ENCODE results near the gene TRPM1. TPM values are rescaled to one million over a fixed set of nuclear protein-coding genes. Genes with fewer than 3 reads are reported as not detected.

TRPM1 gene
- total RNA-seq, 1 donor from 2014 or later = not detected

GRCh38 chr15:31049682-31050615, 51.6 kb downstream of the TRPM1 start:
- no peak for DNase-seq (ENCODE audit: low spot score)

- no peak for DNase-seq (ENCODE audit: low spot score)
Measured at GRCh38 chr15:31049111-31049510, 52.4 kb downstream of the TRPM1 start.

GRCh38 chr15:31047437-31047836, 54.1 kb downstream of the TRPM1 start:
- DNase-seq (ENCODE audit: low spot score) = no peak

GRCh38 chr15:31046759-31047359, 54.7 kb downstream of the TRPM1 start:
- DNase-seq (ENCODE audit: low spot score) = no peak

- DNase-seq (ENCODE audit: low spot score) = no peak
Measured at GRCh38 chr15:31045606-31046005, 55.9 kb downstream of the TRPM1 start.

GRCh38 chr15:31042751-31043150, 58.8 kb downstream of the TRPM1 start:
- DNase-seq (ENCODE audit: low spot score) = no peak

GRCh38 chr15:31041610-31042009, 59.9 kb downstream of the TRPM1 start:
- DNase-seq (ENCODE audit: low spot score) = no peak

GRCh38 chr15:31040611-31041010, 60.9 kb downstream of the TRPM1 start:
- DNase-seq (ENCODE audit: low spot score) = no peak

- no peak for DNase-seq (ENCODE audit: low spot score)
Measured at GRCh38 chr15:31039961-31040360, 61.6 kb downstream of the TRPM1 start.

GRCh38 chr15:31037731-31038477, 63.6 kb downstream of the TRPM1 start:
- DNase-seq (ENCODE audit: low spot score) = no peak

- DNase-seq (ENCODE audit: low spot score) = no peak
Measured at GRCh38 chr15:31036783-31037182, 64.7 kb downstream of the TRPM1 start.

- DNase-seq (ENCODE audit: low spot score) = no peak
Measured at GRCh38 chr15:31035610-31036009, 65.9 kb downstream of the TRPM1 start.

- peak; percentile 59 for DNase-seq (ENCODE audit: low spot score)
Measured at GRCh38 chr15:31034152-31034551, 67.4 kb downstream of the TRPM1 start.

- no peak for DNase-seq (ENCODE audit: low spot score)
Measured at GRCh38 chr15:31032961-31033371, 68.6 kb downstream of the TRPM1 start.

GRCh38 chr15:31031471-31032067, 70.0 kb downstream of the TRPM1 start:
- DNase-seq (ENCODE audit: low spot score) = no peak

GRCh38 chr15:31027910-31028578, 73.5 kb downstream of the TRPM1 start:
- DNase-seq (ENCODE audit: low spot score) = no peak

- DNase-seq (ENCODE audit: low spot score) = no peak
Measured at GRCh38 chr15:31025996-31026395, 75.5 kb downstream of the TRPM1 start.

- DNase-seq (ENCODE audit: low spot score) = no peak
Measured at GRCh38 chr15:31024979-31025378, 76.5 kb downstream of the TRPM1 start.

GRCh38 chr15:31024330-31024729, 77.2 kb downstream of the TRPM1 start:
- DNase-seq (ENCODE audit: low spot score) = no peak

GRCh38 chr15:31023841-31024240, 77.7 kb downstream of the TRPM1 start:
- no peak for DNase-seq (ENCODE audit: low spot score)

- no peak for DNase-seq (ENCODE audit: low spot score)
Measured at GRCh38 chr15:31021067-31021665, 80.4 kb downstream of the TRPM1 start.

Data from ureter (tissue), 1 donor.